Testis (tissue), 3 donors: ENCODE data around the gene UGT1A9. TPM values are rescaled to one million over a fixed set of nuclear protein-coding genes. Genes with fewer than 3 reads are reported as not detected.

Experiments used
- DNase-seq: peaks from one replicate; pipeline ENCODE4 v3.0.0-alpha.2; 2019
- H3K27ac ChIP-seq, 2 donors: fragments of 200-600 bp; sonication (generic); one replicate each; pipeline ENCODE4 v1.5.1; 2019
- H3K27me3 ChIP-seq: fragments of 200-600 bp; sonication (generic); one replicate; pipeline ENCODE4 v1.5.1; 2019
- H3K36me3 ChIP-seq: fragments of 200-600 bp; sonication (generic); one replicate; pipeline ENCODE4 v1.5.1; 2017; ENCODE audit warnings: low read depth; ENCODE audit errors: missing control alignments
- H3K4me1 ChIP-seq: fragments of 200-600 bp; sonication (generic); one replicate; pipeline ENCODE4 v1.5.1; 2019
- H3K4me3 ChIP-seq, 2 donors: fragments of 200-600 bp; sonication (generic); one replicate each; pipeline ENCODE4 v1.5.1; 2017 to 2019
- H3K9me3 ChIP-seq: fragments of 200-600 bp; sonication (generic); one replicate; pipeline ENCODE4 v1.5.1; 2017
- POLR2A ChIP-seq: fragments of 450-650 bp; IDR thresholded peaks from one replicate; pipeline ENCODE4 v1.6.1; 2017; ENCODE audit warnings: antibody characterized with exemption, mild to moderate bottlenecking, moderate library complexity
- WGBS, 2 donors: methylation state at CpG; one replicate each; pipeline ENCODE4 v1.1.5; 2018; 5-methylcytosine and 5-hydroxymethylcytosine counted together
- intact Hi-C: fragments of 100-400 bp; cut with DNase I; formaldehyde crosslinking; loops from one replicate; pipeline ENCODE4 v1.15.1; 2023; ENCODE audit warnings: low total_unique reads
- polyA plus RNA-seq: library from polyadenylated mRNA; stranded (reverse); fragments of 350-450 nt; fragmentation: Illumina TruSeq; extraction: RNeasy Lipid Tissue Mini Kit (QIAGEN cat#74804); gene quantifications from one replicate; pipeline ENCODE4 v1.2.3, GENCODE V29; 2014; ENCODE audit warnings: low read depth, low replicate concordance; ENCODE audit not compliant: insufficient read depth
- total RNA-seq, 2 donors: library from RNA; depleted of rRNA; stranded (reverse); fragments of >200 nt; gene quantifications; one replicate each; pipeline ENCODE4 v1.2.3, GENCODE V29; 2016
- TF ChIP-seq, protein P1 (sequence below), 3 experiments: fragments of 450-650 bp in 2 of 3; fragments of 200-600 bp in 1 of 3; sonication (generic) in 1 of 3; IDR thresholded peaks; one replicate each; pipeline ENCODE4 v1.5.1; 2016 to 2019; ENCODE audit warnings: antibody characterized with exemption in 3 of 3, mild to moderate bottlenecking in 2 of 3, moderate library complexity in 1 of 3

Gene UGT1A9
- total and polyA plus RNA-seq, 3 donors from 2014 or later: not detected

DNA sequence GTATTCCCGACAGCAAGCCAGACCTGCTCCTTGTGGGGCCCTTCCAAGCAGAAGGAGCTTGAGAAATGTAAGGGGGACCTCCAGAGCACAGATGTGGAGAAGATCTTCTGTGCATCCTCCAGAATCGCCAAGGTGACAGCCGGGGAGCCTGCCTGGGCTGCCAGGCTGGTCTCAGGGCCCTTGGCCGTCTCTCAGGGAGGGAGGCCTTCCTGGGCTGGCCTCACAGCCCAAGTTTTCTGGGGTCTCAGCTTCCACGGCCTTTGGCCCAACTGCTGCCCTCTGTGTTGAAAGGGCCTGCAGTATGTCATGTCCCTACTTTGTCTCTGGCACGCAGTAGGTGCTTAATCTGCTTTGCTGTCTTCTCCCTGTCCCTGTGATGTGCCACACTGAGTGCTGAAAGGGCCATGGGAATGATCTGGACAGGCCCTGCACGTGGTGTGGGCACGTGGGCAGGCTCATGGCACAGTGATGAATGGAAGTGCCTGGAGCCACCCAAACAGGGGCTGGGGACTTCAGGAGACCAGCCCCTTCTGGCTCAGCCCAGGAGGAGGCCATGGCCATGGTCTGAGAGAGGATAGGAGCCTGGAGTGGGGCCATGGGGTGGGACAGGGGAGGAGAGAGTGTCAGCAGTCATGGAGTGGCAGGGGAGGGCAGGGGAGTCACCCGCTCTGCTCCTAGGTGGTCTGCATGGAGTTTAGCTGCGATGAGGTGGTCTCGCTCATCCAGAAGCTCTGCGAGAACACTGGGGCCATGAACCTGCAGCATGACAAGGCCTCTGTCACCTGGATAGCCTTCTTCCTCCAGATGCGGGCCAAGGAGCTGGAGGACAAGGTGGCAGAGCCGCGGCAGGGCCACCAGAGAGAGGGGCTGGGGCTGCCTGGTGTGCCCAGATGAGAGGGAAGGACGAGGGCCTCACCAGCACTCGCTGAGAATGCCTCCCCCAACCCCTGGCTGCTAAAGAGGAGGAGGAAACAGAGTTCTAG, 147.2 kb downstream of the UGT1A9 start:
- no peak overlapping the region for H3K4me3 ChIP-seq
- 78 to 79% methylated on average over 9 to 17 of the region's 17 CpGs for WGBS, 2 donors
- no peaks in the 10 kb centered on the region for H3K36me3 ChIP-seq
- no peak for DNase-seq
- H3K4me1 ChIP-seq: no peaks in the 10 kb centered on the region
- intact Hi-C loops: no loop called here
- no peaks in the 10 kb centered on the region for H3K27me3 ChIP-seq
- H3K9me3 ChIP-seq: no peaks in the 10 kb centered on the region
- H3K27ac ChIP-seq: no peak overlapping the region
- TF ChIP-seq, protein P1, sequence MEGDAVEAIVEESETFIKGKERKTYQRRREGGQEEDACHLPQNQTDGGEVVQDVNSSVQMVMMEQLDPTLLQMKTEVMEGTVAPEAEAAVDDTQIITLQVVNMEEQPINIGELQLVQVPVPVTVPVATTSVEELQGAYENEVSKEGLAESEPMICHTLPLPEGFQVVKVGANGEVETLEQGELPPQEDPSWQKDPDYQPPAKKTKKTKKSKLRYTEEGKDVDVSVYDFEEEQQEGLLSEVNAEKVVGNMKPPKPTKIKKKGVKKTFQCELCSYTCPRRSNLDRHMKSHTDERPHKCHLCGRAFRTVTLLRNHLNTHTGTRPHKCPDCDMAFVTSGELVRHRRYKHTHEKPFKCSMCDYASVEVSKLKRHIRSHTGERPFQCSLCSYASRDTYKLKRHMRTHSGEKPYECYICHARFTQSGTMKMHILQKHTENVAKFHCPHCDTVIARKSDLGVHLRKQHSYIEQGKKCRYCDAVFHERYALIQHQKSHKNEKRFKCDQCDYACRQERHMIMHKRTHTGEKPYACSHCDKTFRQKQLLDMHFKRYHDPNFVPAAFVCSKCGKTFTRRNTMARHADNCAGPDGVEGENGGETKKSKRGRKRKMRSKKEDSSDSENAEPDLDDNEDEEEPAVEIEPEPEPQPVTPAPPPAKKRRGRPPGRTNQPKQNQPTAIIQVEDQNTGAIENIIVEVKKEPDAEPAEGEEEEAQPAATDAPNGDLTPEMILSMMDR (IDR thresholded peaks at IDR 0.05): no peak
- no peak for TF ChIP-seq POLR2A

DNA sequence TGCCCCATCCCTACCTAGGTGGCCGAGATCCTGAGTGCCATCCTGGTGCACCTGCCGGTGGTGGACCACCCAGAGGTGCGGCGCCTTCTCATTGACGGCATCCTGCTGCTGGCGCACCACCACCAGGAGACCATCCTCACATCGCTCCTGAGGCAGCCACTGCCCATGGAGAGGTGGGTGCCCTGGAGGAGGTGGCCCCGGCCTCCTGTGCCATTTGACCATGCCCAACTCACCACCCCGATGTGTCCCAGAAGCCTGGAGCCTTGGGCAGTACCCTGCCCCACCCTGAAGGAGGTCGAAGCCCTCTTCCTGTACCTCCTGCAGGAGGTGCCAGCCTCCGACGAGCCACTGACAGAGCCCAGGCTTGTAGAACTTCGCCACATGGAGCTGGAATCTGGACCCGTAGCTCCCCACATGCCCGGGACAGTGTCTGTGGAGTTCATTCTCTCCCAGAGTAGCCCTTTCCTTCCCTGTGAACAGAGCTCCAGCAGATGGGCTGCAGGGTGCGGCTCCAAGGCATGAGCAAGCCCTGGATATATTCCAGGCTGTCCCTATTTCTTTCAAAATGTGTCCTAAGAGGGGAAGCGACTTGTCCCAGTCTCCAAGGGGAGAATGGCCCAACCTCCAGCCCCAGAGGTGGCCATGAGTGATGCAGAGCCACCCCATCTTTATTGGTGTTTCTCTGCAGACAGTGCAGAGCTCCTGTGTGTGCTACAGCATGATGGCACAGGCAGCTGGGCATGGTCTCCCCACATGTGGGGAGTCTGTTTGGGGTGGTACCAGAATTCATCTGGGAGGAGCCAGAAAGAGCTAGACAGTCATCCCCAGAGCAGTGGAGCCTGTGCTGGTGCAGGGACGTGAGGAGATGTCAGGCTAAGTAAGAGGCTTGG, 148.4 kb downstream of the UGT1A9 start:
- Histone ChIP-seq H3K27me3 (no peaks in the 10 kb centered on the region), H3K4me3 (no peak overlapping the region), H3K9me3 (no peaks in the 10 kb centered on the region), H3K36me3 (no peaks in the 10 kb centered on the region), H3K27ac (no peak overlapping the region), H3K4me1 (no peaks in the 10 kb centered on the region)
- 75 to 91% methylated on average over 9 to 18 of the region's 18 CpGs for WGBS, 2 donors
- intact Hi-C loops: no loop called here
- DNase-seq: no peak
- no peak for TF ChIP-seq POLR2A
- TF ChIP-seq, protein P1 (IDR thresholded peaks at IDR 0.05): no peak

GRCh38 chr2:233820774-233821105, 149.0 kb downstream of the UGT1A9 start:
- no peaks in the 10 kb centered on the region for H3K36me3 ChIP-seq
- no peak for TF ChIP-seq POLR2A
- TF ChIP-seq, protein P1 (IDR thresholded peaks at IDR 0.05): no peak

GRCh38 chr2:233821196-233821595, 149.5 kb downstream of the UGT1A9 start:
- intact Hi-C loops: no loop called here

More at GRCh38 chr2:233820774-233821105, 149.0 kb downstream of the UGT1A9 start:
- Histone ChIP-seq H3K9me3 (no peaks in the 10 kb centered on the region), H3K27me3 (no peaks in the 10 kb centered on the region), H3K4me3 (no peak overlapping the region), H3K27ac (no peak overlapping the region), H3K4me1 (no peaks in the 10 kb centered on the region)
- intact Hi-C loops: no loop called here
- WGBS, 2 donors: 67 to 88% methylated on average over 6 of the region's 6 CpGs
- DNase-seq: no peak

More at GRCh38 chr2:233821196-233821595, 149.5 kb downstream of the UGT1A9 start:
- Histone ChIP-seq H3K27ac (no peak overlapping the region), H3K4me1 (no peaks in the 10 kb centered on the region), H3K9me3 (no peaks in the 10 kb centered on the region), H3K4me3 (no peak overlapping the region), H3K27me3 (no peaks in the 10 kb centered on the region), H3K36me3 (no peaks in the 10 kb centered on the region)
- no peak for DNase-seq
- 81 to 88% methylated on average over 3 of the region's 3 CpGs for WGBS, 2 donors
- TF ChIP-seq, protein P1 (IDR thresholded peaks at IDR 0.05): no peak
- no peak for TF ChIP-seq POLR2A
